HG02571 (cell line): ENCODE measurements around the gene TAAR6.
"Not testable (repeated sequence)": the region's sequence is repeated elsewhere in the genome, so short reads cannot be mapped to it uniquely, and the experiment has no call there.

Source experiments
- ATAC-seq: cut with Tn5 transposase; IDR thresholded peaks from one replicate; pipeline ENCODE4 v1.9.1; 2021; ENCODE audit warnings: mild to moderate bottlenecking, moderate library complexity; ENCODE audit not compliant: unreplicated experiment

Gene TAAR6

GRCh38 chr6:132570221-132570777 is at the start of gene TAAR6:
Gene TAAR6, plus strand, starts transcription at chr6:132570322. Its CDS starts 0 bp downstream, at chr6:132570322.
- ATAC-seq, result no peak

GRCh38 chr6:132520953-132521352 is 49.2 kb upstream of the TAAR6 start:
- no peak for ATAC-seq

- ATAC-seq, result no peak
Observed at GRCh38 chr6:132524646-132525045, 45.5 kb upstream of the TAAR6 start.

- ATAC-seq, result no peak
Observed at GRCh38 chr6:132525866-132526265, 44.3 kb upstream of the TAAR6 start.

GRCh38 chr6:132526461-132526860 is 43.7 kb upstream of the TAAR6 start:
- no peak for ATAC-seq

- ATAC-seq, result no peak
Observed at GRCh38 chr6:132527791-132528190, 42.3 kb upstream of the TAAR6 start.

- peak; percentile 94 for ATAC-seq
Observed at GRCh38 chr6:132530293-132530974, 39.7 kb upstream of the TAAR6 start.

- ATAC-seq, result not testable (repeated sequence)
Observed at GRCh38 chr6:132534546-132534945, 35.6 kb upstream of the TAAR6 start.

GRCh38 chr6:132537145-132537544 is 33.0 kb upstream of the TAAR6 start:
- no peak for ATAC-seq

- ATAC-seq, result no peak
Observed at GRCh38 chr6:132537977-132538376, 32.1 kb upstream of the TAAR6 start, which contains the start of gene TAAR9. Gene TAAR9, plus strand, starts transcription at chr6:132538277. Its CDS starts 13 bp downstream, at chr6:132538290.

- no peak for ATAC-seq
Observed at GRCh38 chr6:132544826-132545225, 25.3 kb upstream of the TAAR6 start.

- no peak for ATAC-seq
Observed at GRCh38 chr6:132548746-132549463, 21.2 kb upstream of the TAAR6 start.

GRCh38 chr6:132551214-132551613 is 18.9 kb upstream of the TAAR6 start:
- no peak for ATAC-seq

GRCh38 chr6:132552372-132552771 is 17.8 kb upstream of the TAAR6 start, which contains the start of gene TAAR8:
Gene TAAR8, plus strand, starts transcription at chr6:132552672. Its CDS starts 21 bp downstream, at chr6:132552693.
- ATAC-seq, result no peak

GRCh38 chr6:132560087-132560486 is 10.0 kb upstream of the TAAR6 start:
- ATAC-seq, result not testable (repeated sequence)

- no peak for ATAC-seq
Observed at GRCh38 chr6:132566404-132566803, 3.7 kb upstream of the TAAR6 start.

GRCh38 chr6:132567566-132567965 is 2.6 kb upstream of the TAAR6 start:
- ATAC-seq, result no peak

GRCh38 chr6:132568611-132569010 is 1.5 kb upstream of the TAAR6 start:
- ATAC-seq, result no peak

GRCh38 chr6:132569170-132569569 is 952 bp upstream of the TAAR6 start:
- no peak for ATAC-seq

GRCh38 chr6:132571774-132572173 is 1.7 kb downstream of the TAAR6 start:
- ATAC-seq, result no peak

GRCh38 chr6:132584698-132585097 is 14.6 kb downstream of the TAAR6 start:
- no peak for ATAC-seq

- ATAC-seq, result no peak
Observed at GRCh38 chr6:132587424-132587823, 17.3 kb downstream of the TAAR6 start.
